ENCODE measurements around the gene PRKAG3. TPM values are rescaled to one million over a fixed set of nuclear protein-coding genes. Genes with fewer than 3 reads are reported as not detected.
A peak's percentile ranks its signal among the peaks of the same experiment; 100 is the strongest.

The PRKAG3 gene
- total RNA-seq, 1 experiment from 2014 or later: not detected

DNA sequence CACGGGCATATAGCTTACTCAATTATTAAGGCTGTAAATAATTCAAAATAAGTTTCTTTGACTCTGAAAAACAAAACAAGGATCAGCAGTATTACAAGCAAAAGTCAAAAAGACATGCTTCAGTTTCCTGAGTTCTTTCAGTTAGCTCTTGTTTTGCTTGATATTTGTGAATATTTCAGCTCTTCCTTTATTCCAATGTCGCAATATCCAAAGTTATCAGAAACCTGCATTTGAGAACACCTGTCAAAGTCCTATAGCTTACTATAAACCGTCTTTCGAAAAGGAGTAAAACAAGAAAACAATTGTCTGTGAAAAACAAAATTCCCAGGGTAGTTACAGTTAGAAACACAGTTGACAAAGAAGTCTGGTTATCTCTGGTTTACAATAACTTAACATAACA lies 34.9 kb downstream of the PRKAG3 start:
- no peaks in the 10 kb centered on the region for H3K36me3 Mint-ChIP-seq (ENCODE audit: insufficient read depth, unreplicated experiment)
- no peak for DNase-seq (ENCODE audit: unreplicated experiment)
- no TSS peak for BruUV-seq (replicated peaks)
- no peaks in the 10 kb centered on the region for H3K4me1 Mint-ChIP-seq (ENCODE audit: insufficient read depth, unreplicated experiment)
- intact Hi-C loops (cut with micrococcal nuclease): no loop called here
- no peak overlapping the region for H3K4me3 Mint-ChIP-seq (ENCODE audit: unreplicated experiment)
- CTCF ChIA-PET: no interaction called here
- no peaks in the 10 kb centered on the region for H3K9me3 Mint-ChIP-seq (ENCODE audit: unreplicated experiment)
- POLR2A ChIA-PET: no interaction called here
- no peaks in the 10 kb centered on the region for H3K27me3 Mint-ChIP-seq (ENCODE audit: insufficient read depth, unreplicated experiment)
- no peak overlapping the region for H3K27ac Mint-ChIP-seq (ENCODE audit: low read depth, unreplicated experiment)
- TF ChIP-seq, protein P1, sequence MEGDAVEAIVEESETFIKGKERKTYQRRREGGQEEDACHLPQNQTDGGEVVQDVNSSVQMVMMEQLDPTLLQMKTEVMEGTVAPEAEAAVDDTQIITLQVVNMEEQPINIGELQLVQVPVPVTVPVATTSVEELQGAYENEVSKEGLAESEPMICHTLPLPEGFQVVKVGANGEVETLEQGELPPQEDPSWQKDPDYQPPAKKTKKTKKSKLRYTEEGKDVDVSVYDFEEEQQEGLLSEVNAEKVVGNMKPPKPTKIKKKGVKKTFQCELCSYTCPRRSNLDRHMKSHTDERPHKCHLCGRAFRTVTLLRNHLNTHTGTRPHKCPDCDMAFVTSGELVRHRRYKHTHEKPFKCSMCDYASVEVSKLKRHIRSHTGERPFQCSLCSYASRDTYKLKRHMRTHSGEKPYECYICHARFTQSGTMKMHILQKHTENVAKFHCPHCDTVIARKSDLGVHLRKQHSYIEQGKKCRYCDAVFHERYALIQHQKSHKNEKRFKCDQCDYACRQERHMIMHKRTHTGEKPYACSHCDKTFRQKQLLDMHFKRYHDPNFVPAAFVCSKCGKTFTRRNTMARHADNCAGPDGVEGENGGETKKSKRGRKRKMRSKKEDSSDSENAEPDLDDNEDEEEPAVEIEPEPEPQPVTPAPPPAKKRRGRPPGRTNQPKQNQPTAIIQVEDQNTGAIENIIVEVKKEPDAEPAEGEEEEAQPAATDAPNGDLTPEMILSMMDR (IDR thresholded peaks at IDR 0.05; ENCODE audit: unreplicated experiment): no peak

DNA sequence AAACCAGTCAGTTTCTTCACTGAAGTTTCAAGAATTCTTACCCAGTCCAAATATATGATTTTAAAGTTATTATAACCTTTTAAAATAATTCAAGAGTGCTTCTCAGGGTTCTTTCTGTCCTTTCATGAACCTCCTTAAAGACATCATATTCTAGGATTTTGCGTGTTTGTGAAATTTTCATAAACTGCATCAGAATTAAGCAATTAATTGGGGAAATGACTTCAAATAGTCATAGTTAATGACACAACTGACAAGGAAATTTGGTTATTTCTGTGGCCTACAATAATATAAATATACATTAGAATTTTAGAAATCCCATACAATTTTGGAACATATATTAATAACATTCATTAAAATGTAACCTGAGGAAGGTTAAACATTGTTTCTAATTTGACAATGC lies 39.2 kb downstream of the PRKAG3 start:
- intact Hi-C loops (cut with micrococcal nuclease): no loop called here
- ChIA-PET POLR2A (interaction anchor here (0.6 kb wide), 1 partner anchor 94 kb away, joined by 3 read pairs; no protein-coding TSS in a partner anchor), CTCF (no interaction called here)
- no peaks in the 10 kb centered on the region for H3K27me3 Mint-ChIP-seq (ENCODE audit: insufficient read depth, unreplicated experiment)
- no peaks in the 10 kb centered on the region for H3K4me1 Mint-ChIP-seq (ENCODE audit: insufficient read depth, unreplicated experiment)
- H3K36me3 Mint-ChIP-seq (ENCODE audit: insufficient read depth, unreplicated experiment): no peaks in the 10 kb centered on the region
- no peak overlapping the region for H3K4me3 Mint-ChIP-seq (ENCODE audit: unreplicated experiment)
- TF ChIP-seq, protein P1 (IDR thresholded peaks at IDR 0.05; ENCODE audit: unreplicated experiment): no peak
- BruUV-seq (replicated peaks): no TSS peak
- DNase-seq (ENCODE audit: unreplicated experiment): no peak
- H3K27ac Mint-ChIP-seq (ENCODE audit: low read depth, unreplicated experiment): no peak overlapping the region
- no peaks in the 10 kb centered on the region for H3K9me3 Mint-ChIP-seq (ENCODE audit: unreplicated experiment)

DNA sequence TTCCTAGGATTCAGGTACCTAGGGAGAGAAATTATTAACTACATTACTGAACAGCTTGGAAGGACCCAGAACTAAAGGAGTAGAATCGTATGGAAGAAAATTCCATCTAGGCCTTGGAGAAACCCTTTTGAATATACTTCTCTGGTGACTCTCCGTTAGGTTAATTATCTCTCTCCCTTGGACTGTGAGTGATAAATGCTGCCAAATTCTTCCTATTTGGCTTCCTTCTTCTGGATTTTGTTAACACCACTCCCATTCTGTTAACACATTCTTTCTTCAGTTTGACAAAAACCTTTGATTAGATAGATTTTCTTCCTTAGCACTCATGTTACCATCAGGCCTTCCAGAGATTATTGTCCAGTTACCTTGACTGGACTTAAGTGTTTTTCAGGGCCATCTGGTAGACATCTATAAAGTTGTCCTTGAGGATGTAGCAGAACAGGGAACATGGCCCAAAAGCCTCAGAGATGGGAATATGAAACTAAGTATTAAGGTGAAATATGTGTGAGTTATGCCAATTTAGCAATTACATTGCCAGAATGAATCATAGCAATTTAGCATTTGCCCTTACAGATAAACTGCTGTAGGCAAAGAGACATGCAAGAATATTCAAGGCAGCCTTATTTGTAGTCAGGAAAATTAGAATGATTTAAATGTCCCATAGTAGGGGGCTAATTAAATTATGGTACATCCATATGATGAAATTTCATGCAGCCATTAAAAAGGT lies 42.9 kb downstream of the PRKAG3 start:
- intact Hi-C loops (cut with micrococcal nuclease): no loop called here
- no peaks in the 10 kb centered on the region for H3K27me3 Mint-ChIP-seq (ENCODE audit: insufficient read depth, unreplicated experiment)
- no peaks in the 10 kb centered on the region for H3K9me3 Mint-ChIP-seq (ENCODE audit: unreplicated experiment)
- TF ChIP-seq, protein P1 (IDR thresholded peaks at IDR 0.05; ENCODE audit: unreplicated experiment): no peak
- no peak overlapping the region for H3K4me3 Mint-ChIP-seq (ENCODE audit: unreplicated experiment)
- DNase-seq (ENCODE audit: unreplicated experiment): peak; percentile 4
- H3K36me3 Mint-ChIP-seq (ENCODE audit: insufficient read depth, unreplicated experiment): no peaks in the 10 kb centered on the region
- BruUV-seq (replicated peaks): no TSS peak
- CTCF ChIA-PET: interaction anchor here (0.7 kb wide), 1 partner anchor 58 kb away, joined by 5 read pairs; no protein-coding TSS in a partner anchor
- no peak overlapping the region for H3K27ac Mint-ChIP-seq (ENCODE audit: low read depth, unreplicated experiment)
- POLR2A ChIA-PET: no interaction called here
- H3K4me1 Mint-ChIP-seq (ENCODE audit: insufficient read depth, unreplicated experiment): no peaks in the 10 kb centered on the region

DNA sequence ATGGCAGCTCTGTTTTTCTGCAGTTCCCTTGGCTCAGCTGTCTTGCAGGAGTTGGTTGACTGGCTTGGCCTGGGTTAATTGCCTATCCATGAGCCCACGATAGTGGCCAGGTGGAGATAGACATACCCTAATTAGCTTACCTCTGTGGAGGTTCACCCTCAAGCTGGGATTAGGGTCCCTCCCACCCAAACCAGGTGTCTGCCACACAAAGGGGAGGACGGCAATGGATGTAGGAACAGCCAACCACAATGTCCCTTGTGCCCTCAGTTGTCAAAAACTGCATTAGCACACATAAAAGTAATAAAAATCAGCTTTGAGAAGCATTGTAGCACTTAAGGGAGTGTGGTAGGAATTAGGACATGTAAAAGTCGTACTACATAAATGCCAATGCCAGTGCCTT lies 45.5 kb downstream of the PRKAG3 start:
- no TSS peak for BruUV-seq (replicated peaks)
- no peak for DNase-seq (ENCODE audit: unreplicated experiment)
- intact Hi-C loops (cut with micrococcal nuclease): no loop called here
- TF ChIP-seq, protein P1 (IDR thresholded peaks at IDR 0.05; ENCODE audit: unreplicated experiment): no peak
- ChIA-PET POLR2A (no interaction called here), CTCF (interaction anchor here (0.6 to 0.9 kb wide), 2 partner anchors 17 to 99 kb away, joined by 3 to 4 read pairs; no protein-coding TSS in a partner anchor)
- H3K27me3 Mint-ChIP-seq (ENCODE audit: insufficient read depth, unreplicated experiment): no peaks in the 10 kb centered on the region
- no peak overlapping the region for H3K4me3 Mint-ChIP-seq (ENCODE audit: unreplicated experiment)
- no peak overlapping the region for H3K27ac Mint-ChIP-seq (ENCODE audit: low read depth, unreplicated experiment)
- no peaks in the 10 kb centered on the region for H3K36me3 Mint-ChIP-seq (ENCODE audit: insufficient read depth, unreplicated experiment)
- no peaks in the 10 kb centered on the region for H3K9me3 Mint-ChIP-seq (ENCODE audit: unreplicated experiment)
- H3K4me1 Mint-ChIP-seq (ENCODE audit: insufficient read depth, unreplicated experiment): no peaks in the 10 kb centered on the region

Data from MCF 10A (cell line).